Medulla oblongata (tissue), 1 donor: ENCODE measurements around the gene BCL2L1.
"Not testable (repeated sequence)": the region's sequence is repeated elsewhere in the genome, so short reads cannot be mapped to it uniquely, and the experiment has no call there.

Experiments
- DNase-seq: peaks from one replicate; pipeline ENCODE4 v3.0.0-alpha.2; 2015; ENCODE audit errors: extremely low spot score

The BCL2L1 gene

GRCh38 chr20:31675828-31676608 lies 46.6 kb downstream of the BCL2L1 start:
- no peak for DNase-seq

- DNase-seq = peak; percentile 90
Observed at GRCh38 chr20:31674895-31675827, 47.5 kb downstream of the BCL2L1 start.

- no peak for DNase-seq
Observed at GRCh38 chr20:31673943-31674463, 48.7 kb downstream of the BCL2L1 start.

- no peak for DNase-seq
Observed at GRCh38 chr20:31673435-31673834, 49.2 kb downstream of the BCL2L1 start.

- peak; percentile 21 for DNase-seq
Observed at GRCh38 chr20:31671324-31671723, 51.3 kb downstream of the BCL2L1 start.

- peak; percentile 95 for DNase-seq
Observed at GRCh38 chr20:31670371-31671228, 52.1 kb downstream of the BCL2L1 start.

GRCh38 chr20:31669876-31670275 lies 52.8 kb downstream of the BCL2L1 start:
- peak; percentile 31 for DNase-seq

- not testable (repeated sequence) for DNase-seq
Observed at GRCh38 chr20:31668944-31669343, 53.7 kb downstream of the BCL2L1 start.

GRCh38 chr20:31667315-31668285 lies 55.1 kb downstream of the BCL2L1 start:
- DNase-seq = peak; percentile 42

- peak; percentile 94 for DNase-seq
Observed at GRCh38 chr20:31666258-31667042, 56.2 kb downstream of the BCL2L1 start.

- no peak for DNase-seq
Observed at GRCh38 chr20:31665753-31666152, 56.9 kb downstream of the BCL2L1 start.

- peak; percentile 42 for DNase-seq
Observed at GRCh38 chr20:31664696-31665354, 57.8 kb downstream of the BCL2L1 start.

GRCh38 chr20:31663838-31664695 lies 58.6 kb downstream of the BCL2L1 start:
- peak; percentile 73 for DNase-seq

GRCh38 chr20:31663524-31663837 lies 59.2 kb downstream of the BCL2L1 start:
- no peak for DNase-seq

- no peak for DNase-seq
Observed at GRCh38 chr20:31662372-31662854, 60.3 kb downstream of the BCL2L1 start.

GRCh38 chr20:31661625-31662371 lies 60.9 kb downstream of the BCL2L1 start:
- DNase-seq = peak; percentile 88

GRCh38 chr20:31654534-31654933 lies 68.1 kb downstream of the BCL2L1 start:
- no peak for DNase-seq
